Peyer's patch (tissue), 4 donors: ENCODE data around the gene PLEKHG3. TPM values are rescaled to one million over a fixed set of nuclear protein-coding genes. Genes with fewer than 3 reads are reported as not detected.

Experiments used
- total RNA-seq, 4 donors: library from RNA; depleted of rRNA; stranded (reverse); fragments of >200 nt; gene quantifications; one replicate each; pipeline ENCODE4 v1.1.0, GENCODE V29; 2016

PLEKHG3 gene
- total RNA-seq, 4 donors from 2014 or later, result 18.2 to 45.5 (median 31.5) TPM

Other genes with a start within 250 kb of the PLEKHG3 start
- gene AKAP5, start 238.9 kb upstream of the PLEKHG3 start, total RNA-seq, result 1 to 10 TPM in 3 of 4 donors, under 1 TPM in 1; 0.57 to 2.8 (median 2.4) TPM
- gene ZBTB25, start 200.6 kb upstream of the PLEKHG3 start, total RNA-seq, result 10 to 100 TPM in 3 of 4 donors, 1 to 10 TPM in 1; 4.2 to 12.1 (median 11.4) TPM
- gene ZBTB1, start 199.7 kb upstream of the PLEKHG3 start, total RNA-seq, result 10 to 100 TPM; 32.6 to 75.1 (median 49.1) TPM
- gene HSPA2, start 163.7 kb upstream of the PLEKHG3 start, total RNA-seq, result 1 to 10 TPM; 4.2 to 9.9 (median 6.8) TPM
- 1 to 10 TPM in 3 of 4 donors, not detected in 1; 1.9 to 7.4 (median 2.1) TPM for gene PPP1R36, start 154.5 kb upstream of the PLEKHG3 start, total RNA-seq
- gene SPTB, start 175.5 kb downstream of the PLEKHG3 start, total RNA-seq, result 1 to 10 TPM in 1 of 4 donors, under 1 TPM in 2, not detected in 1; 0.57 to 2.5 (median 0.94) TPM
- gene CHURC1, start 210.0 kb downstream of the PLEKHG3 start, total RNA-seq, result 10 to 100 TPM; 51.2 to 72.3 (median 69.7) TPM
- 100 to 1,000 TPM; 115 to 286 (median 143) TPM for gene GPX2, start 238.3 kb downstream of the PLEKHG3 start, total RNA-seq